Mucosa of descending colon (tissue), 3 donors: ENCODE measurements around the gene KRTAP19-8. TPM values are rescaled to one million over a fixed set of nuclear protein-coding genes. Genes with fewer than 3 reads are reported as not detected.

Experiments used
- ATAC-seq: fragments of 200-7000 bp; cut with Tn5 transposase; one replicate; pipeline ENCODE4 v1.9.1; 2020; ENCODE audit warnings: mild to moderate bottlenecking, moderate library complexity
- DNase-seq, 3 donors: peaks; one replicate each; pipeline ENCODE4 v3.0.0-alpha.2; 2020
- H3K36me3 ChIP-seq: fragments of 200-600 bp; one replicate; pipeline ENCODE4 v1.8.0; 2021; ENCODE audit warnings: low read depth, mild to moderate bottlenecking
- H3K4me1 ChIP-seq: fragments of 200-600 bp; one replicate; pipeline ENCODE4 v1.8.0; 2021; ENCODE audit warnings: low read depth, mild to moderate bottlenecking
- H3K4me3 ChIP-seq: fragments of 200-600 bp; one replicate; pipeline ENCODE4 v1.8.0; 2021; ENCODE audit warnings: mild to moderate bottlenecking
- H3K9me3 ChIP-seq: fragments of 200-600 bp; one replicate; pipeline ENCODE4 v1.8.0; 2021; ENCODE audit warnings: mild to moderate bottlenecking
- CTCF ChIP-seq: fragments of 200-600 bp; IDR thresholded peaks from one replicate; pipeline ENCODE4 v1.8.0; 2022; ENCODE audit warnings: antibody characterized with exemption, mild to moderate bottlenecking
- intact Hi-C, 2 donors: fragments of 100-400 bp; cut with DNase I in 1 of 2; cut with micrococcal nuclease in 1 of 2; formaldehyde crosslinking; loops; one replicate each; pipeline versions ENCODE4 v1.11.0 to v1.11.1; 2022; cut with DNase I, micrococcal nuclease
- total RNA-seq, 3 donors: library from RNA; stranded (reverse); fragmentation: NEBNext Ultra II Directional in 2 of 3; extraction: Animal tissue kit (Norgen Biotek cat#: 25700) in 2 of 3; gene quantifications; one replicate each; pipeline versions ENCODE4 v1.2.1 to v1.2.4, GENCODE V29; 2021 to 2023
- donor health status: DM: no; HTN: no; CAD: no; lungs with moderate emphysema.
- donor health status: DM: no; HTN: no; CAD: no.
- donor health status: DM: no; HTN: yes; CAD: no.

KRTAP19-8 gene
- total RNA-seq, 3 donors from 2014 or later = not detected

DNA sequence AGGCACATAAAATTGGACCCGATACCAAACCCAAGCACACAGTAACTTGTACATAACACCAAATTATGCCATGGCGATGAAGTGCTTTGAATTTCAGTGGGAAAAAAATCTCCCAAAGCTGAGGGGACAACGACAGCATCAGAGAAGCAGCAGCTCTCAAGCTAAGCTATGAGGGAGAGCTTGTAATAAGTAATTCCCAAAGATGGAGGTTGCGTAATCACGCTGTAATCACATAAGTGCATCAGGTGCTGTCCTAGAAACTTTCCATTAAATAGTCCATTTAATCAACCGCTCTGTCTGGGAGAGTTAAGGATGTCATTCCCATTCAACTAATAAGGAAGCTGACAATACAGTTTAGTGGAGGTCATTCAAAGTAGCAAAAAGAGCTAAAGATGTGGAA lies 37.6 kb upstream of the KRTAP19-8 start:
- Histone ChIP-seq H3K4me1 (no peaks in the 10 kb centered on the region), H3K9me3 (no peaks in the 10 kb centered on the region), H3K36me3 (no peaks in the 10 kb centered on the region), H3K4me3 (no peak overlapping the region)
- intact Hi-C loops = no loop called here
- ATAC-seq (no peak), DNase-seq (no peak)
- TF ChIP-seq CTCF = no peak

DNA sequence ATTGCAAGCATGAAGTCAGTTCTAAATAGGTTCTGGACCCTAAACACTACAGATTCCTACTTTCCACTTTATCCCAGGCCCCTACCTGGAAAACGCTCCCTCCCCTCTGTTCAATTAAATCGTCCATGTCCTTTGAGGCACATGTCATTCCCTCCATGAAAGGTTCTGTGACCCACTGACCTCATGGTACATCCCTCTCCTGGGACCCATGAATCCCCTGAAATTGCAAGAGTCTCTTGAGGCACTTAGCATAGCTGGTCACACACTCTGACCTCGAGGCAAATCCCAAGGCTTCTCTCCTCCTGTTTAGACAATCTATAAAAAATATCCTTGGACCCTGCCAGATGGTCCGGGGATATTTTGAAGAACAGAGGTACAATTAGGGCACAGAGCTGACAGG lies 34.3 kb upstream of the KRTAP19-8 start:
- intact Hi-C loops = no loop called here
- TF ChIP-seq CTCF = no peak
- no peak overlapping the region for H3K4me3 ChIP-seq
- H3K36me3 ChIP-seq = no peaks in the 10 kb centered on the region
- H3K9me3 ChIP-seq = no peaks in the 10 kb centered on the region
- no peak for DNase-seq
- no peaks in the 10 kb centered on the region for H3K4me1 ChIP-seq
- no peak for ATAC-seq

DNA sequence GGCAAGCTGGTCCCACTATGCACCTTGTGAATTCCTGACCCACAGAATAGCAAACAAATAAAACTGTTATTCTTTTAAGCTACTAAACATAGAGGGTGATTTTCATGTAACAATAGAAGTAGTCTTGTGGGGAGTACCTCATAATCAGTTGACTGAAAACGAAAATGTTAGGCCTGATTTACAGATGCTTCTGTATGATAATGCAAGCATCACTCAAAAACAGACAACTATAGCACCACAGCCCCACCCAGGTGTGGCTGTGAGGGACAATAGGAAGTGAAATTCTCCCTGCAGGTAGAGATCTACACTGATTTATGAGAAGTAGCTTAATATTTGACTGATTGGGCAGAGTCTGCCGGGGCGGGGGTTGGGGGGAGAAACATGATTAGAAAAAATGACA lies 26.5 kb upstream of the KRTAP19-8 start:
- Histone ChIP-seq H3K36me3 (no peaks in the 10 kb centered on the region), H3K4me3 (no peak overlapping the region), H3K9me3 (no peaks in the 10 kb centered on the region), H3K4me1 (no peaks in the 10 kb centered on the region)
- TF ChIP-seq CTCF = no peak
- intact Hi-C loops = no loop called here
- ATAC-seq (no peak), DNase-seq (no peak)

GRCh38 chr21:31052489-31053142 lies 14.3 kb upstream of the KRTAP19-8 start:
- no peaks in the 10 kb centered on the region for H3K4me1 ChIP-seq
- H3K36me3 ChIP-seq = no peaks in the 10 kb centered on the region
- no peak for DNase-seq
- intact Hi-C loops = no loop called here
- H3K4me3 ChIP-seq = no peak overlapping the region
- no peak for TF ChIP-seq CTCF
- no peak for ATAC-seq
- H3K9me3 ChIP-seq = peaks cover under 1% of the 10 kb centered on the region

GRCh38 chr21:31050577-31051157 lies 12.4 kb upstream of the KRTAP19-8 start:
- Histone ChIP-seq H3K9me3 (no peaks in the 10 kb centered on the region), H3K4me3 (no peak overlapping the region), H3K36me3 (no peaks in the 10 kb centered on the region), H3K4me1 (no peaks in the 10 kb centered on the region)
- DNase-seq (no peak), ATAC-seq (no peak)
- no peak for TF ChIP-seq CTCF
- intact Hi-C loops = no loop called here
